Fibroblast of mammary gland (primary cell): Measurements from ENCODE around the gene NIN.

Source experiments
- DNase-seq: peaks from one replicate; pipeline ENCODE4 v3.0.0-alpha.2; 2010; ENCODE audit warnings: low read depth
- H3K4me3 ChIP-seq: 2 replicates; pipeline ENCODE4 v1.5.1; 2011; ENCODE audit warnings: low read depth, mild to moderate bottlenecking, low read length, moderate library complexity; ENCODE audit not compliant: control insufficient read depth
- CTCF ChIP-seq: conservative IDR thresholded peaks from 2 replicates; pipeline ENCODE4 v1.5.1; 2011; ENCODE audit warnings: low read depth, low read length, inconsistent platforms; ENCODE audit not compliant: control insufficient read depth, insufficient read depth

Gene NIN

GRCh38 chr14:50728836-50729235, 102.1 kb downstream of the NIN start:
- DNase-seq, result no peak
- no peak overlapping the region for H3K4me3 ChIP-seq
- TF ChIP-seq CTCF, result no peak

- no peak for TF ChIP-seq CTCF
- H3K4me3 ChIP-seq, result no peak overlapping the region
Measured at GRCh38 chr14:50726372-50727107, 104.4 kb downstream of the NIN start.

GRCh38 chr14:50725761-50726160, 105.2 kb downstream of the NIN start:
- no peak overlapping the region for H3K4me3 ChIP-seq
- no peak for DNase-seq
- TF ChIP-seq CTCF, result no peak

More at GRCh38 chr14:50726372-50727107, 104.4 kb downstream of the NIN start:
- peak; percentile 98 for DNase-seq

GRCh38 chr14:50719911-50720759, 110.8 kb downstream of the NIN start:
- TF ChIP-seq CTCF, result no peak
- H3K4me3 ChIP-seq, result no peak overlapping the region
- DNase-seq, result no peak

- no peak for DNase-seq
- TF ChIP-seq CTCF, result no peak
- no peak overlapping the region for H3K4me3 ChIP-seq
Measured at GRCh38 chr14:50718949-50719348, 112.0 kb downstream of the NIN start.

GRCh38 chr14:50717811-50718210, 113.2 kb downstream of the NIN start:
- no peak overlapping the region for H3K4me3 ChIP-seq
- TF ChIP-seq CTCF, result no peak
- no peak for DNase-seq
